GM10847 (cell line): ENCODE data around the gene CYP24A1.

Experiments used
- POLR2A ChIP-seq: IDR thresholded peaks from 2 replicates; pipeline ENCODE4 v1.6.1; 2011; ENCODE audit not compliant: insufficient read length; ENCODE audit errors: extremely low read depth

The CYP24A1 gene

GRCh38 chr20:54126806-54127655, 46.8 kb downstream of the CYP24A1 start:
- TF ChIP-seq POLR2A, result no peak

- TF ChIP-seq POLR2A, result no peak
Observed at GRCh38 chr20:54123587-54124180, 50.1 kb downstream of the CYP24A1 start.

GRCh38 chr20:54122681-54123586, 50.9 kb downstream of the CYP24A1 start:
- no peak for TF ChIP-seq POLR2A

DNA sequence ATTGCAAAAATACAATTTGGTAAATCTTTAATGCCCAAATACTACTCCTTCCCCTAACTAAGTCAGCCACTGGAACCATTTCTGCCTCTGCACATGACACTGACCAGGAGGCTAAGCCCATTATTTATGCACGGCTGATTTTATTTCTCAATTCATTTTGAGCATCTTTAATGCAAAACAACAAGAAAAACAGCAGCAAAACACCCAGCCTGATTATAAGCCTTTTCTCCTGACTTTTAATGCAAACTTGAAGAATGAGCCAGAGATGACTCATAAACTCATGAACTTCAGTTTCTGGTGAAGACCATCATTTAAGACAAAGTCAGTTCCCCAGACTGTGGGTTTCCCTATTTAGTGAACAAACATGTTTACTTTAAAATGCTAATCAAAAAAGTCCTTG, 51.6 kb downstream of the CYP24A1 start:
- TF ChIP-seq POLR2A, result no peak

GRCh38 chr20:54119744-54120143, 54.0 kb downstream of the CYP24A1 start:
- TF ChIP-seq POLR2A, result no peak

DNA sequence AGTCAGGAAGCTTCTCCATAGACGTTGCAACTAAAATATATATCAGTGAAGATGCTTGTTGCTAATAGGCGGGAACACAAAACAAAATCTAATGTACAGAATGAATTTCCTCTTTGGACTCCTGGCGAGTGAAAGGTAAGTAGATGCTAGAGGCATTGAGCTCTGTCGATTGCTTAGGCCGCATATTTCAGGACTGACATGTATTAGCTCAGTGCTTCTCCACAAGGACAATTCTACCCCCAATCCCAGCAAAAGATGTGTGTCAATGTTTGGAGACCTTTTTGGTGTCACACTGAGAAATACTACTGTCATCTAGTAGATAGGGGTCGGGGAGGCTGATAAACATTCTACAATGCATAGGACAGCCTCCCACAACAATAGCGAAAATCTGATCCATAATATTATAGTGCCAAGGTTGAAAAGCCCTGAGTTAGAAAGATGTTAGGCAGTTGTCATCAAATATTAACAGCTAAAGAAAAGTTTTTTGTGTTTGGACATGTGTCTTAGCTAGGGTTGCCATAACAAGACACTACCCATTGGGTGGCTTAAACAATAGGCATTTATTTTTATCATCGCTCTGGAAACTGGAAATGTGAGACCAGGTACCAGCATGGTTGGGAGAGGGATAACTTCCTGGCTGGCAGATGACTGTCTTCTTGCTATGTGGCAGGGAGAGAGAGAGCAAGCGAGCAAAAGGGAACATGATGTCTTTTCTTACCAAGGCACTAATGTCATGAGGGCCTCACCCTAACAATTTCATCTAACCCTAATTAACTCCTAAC, 55.4 kb downstream of the CYP24A1 start:
- TF ChIP-seq POLR2A, result no peak

GRCh38 chr20:54116550-54117235, 57.1 kb downstream of the CYP24A1 start:
- no peak for TF ChIP-seq POLR2A

GRCh38 chr20:54115172-54115854, 58.5 kb downstream of the CYP24A1 start:
- TF ChIP-seq POLR2A, result no peak

DNA sequence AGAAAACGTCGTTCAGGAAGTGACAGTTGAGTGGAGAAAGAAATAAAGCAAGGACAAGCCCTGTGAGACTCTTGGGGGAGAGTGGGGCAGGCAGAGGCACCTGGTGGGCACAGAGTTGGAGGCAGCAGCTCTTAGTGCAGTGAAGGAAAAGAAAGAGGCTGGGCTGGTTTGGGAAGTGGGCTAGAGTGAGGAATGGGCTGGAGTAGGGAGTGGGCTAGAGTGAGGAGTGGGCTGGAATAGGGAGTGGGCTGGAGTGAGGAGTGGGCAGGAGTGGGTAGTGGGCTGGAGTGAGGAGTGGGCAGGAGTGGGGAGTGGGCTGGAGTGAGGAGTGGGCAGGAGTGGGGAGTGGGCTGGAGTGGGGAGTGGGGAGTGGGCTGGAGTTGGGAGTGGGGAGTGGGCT, 59.7 kb downstream of the CYP24A1 start:
- no peak for TF ChIP-seq POLR2A

- no peak for TF ChIP-seq POLR2A
Observed at GRCh38 chr20:54113566-54113965, 60.2 kb downstream of the CYP24A1 start.

GRCh38 chr20:54112221-54112884, 61.4 kb downstream of the CYP24A1 start:
- no peak for TF ChIP-seq POLR2A

DNA sequence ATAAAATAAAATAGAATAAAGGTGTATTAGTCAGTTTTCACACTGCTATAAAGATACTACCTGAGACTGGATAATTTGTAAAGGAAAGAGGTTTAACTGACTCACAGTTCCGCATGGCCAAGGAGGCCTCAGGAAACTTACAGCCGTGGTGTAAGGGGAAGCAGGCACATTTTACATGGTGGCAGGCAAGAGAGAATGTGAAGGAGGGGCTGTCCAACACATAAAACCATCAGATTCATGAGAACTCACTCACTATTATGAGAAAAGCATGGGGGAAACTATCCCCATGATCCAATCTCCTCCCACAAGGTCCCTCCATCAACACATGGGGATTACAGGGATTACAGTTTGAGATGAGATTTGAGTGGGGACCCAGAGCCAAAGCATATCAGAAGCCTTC, 62.3 kb downstream of the CYP24A1 start:
- TF ChIP-seq POLR2A, result no peak

DNA sequence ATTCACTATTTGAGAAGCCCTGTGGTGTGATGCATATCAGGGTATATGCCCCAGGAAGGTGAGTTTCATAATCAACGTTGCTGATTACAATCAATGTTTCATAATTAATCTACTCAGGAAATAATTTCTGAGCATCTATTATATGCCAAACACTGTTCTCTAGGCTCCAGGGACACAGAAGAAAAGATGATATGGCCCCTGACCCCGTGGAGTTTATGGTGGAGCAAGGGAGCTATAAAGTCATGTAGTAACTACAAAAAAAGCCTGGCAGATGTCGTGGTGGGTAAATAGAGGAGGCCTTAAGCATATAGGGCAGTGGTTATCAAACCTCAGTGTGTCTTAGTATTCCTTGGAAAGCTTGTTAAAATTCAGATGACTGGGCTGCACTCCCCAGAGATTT, 63.3 kb downstream of the CYP24A1 start:
- no peak for TF ChIP-seq POLR2A
